Stimulated activated CD8-positive, alpha-beta memory T cell treated with anti-CD3 and anti-CD28 coated beads, Interleukin-12 subunit alpha, Interleukin-12 subunit beta, amount 100 ng/mL, for 1 hour (primary cell): ENCODE measurements around the gene FCSK.
A peak's percentile ranks its signal among the peaks of the same experiment; 100 is the strongest.
"Not testable (repeated sequence)": the region's sequence is repeated elsewhere in the genome, so short reads cannot be mapped to it uniquely, and the experiment has no call there.

Experiments
- DNase-seq: peaks from one replicate; pipeline ENCODE4 v3.0.0-alpha.2; 2020; ENCODE audit warnings: low read depth

Gene FCSK

GRCh38 chr16:70454222-70455034, at the start of gene FCSK:
Gene FCSK (plus strand): TSS chr16:70454595. CDS start chr16:70463191, 8,596 bp downstream.
- peak; percentile 39 for DNase-seq

- not testable (repeated sequence) for DNase-seq
Measured at GRCh38 chr16:70406104-70406503, 48.3 kb upstream of the FCSK start.

- no peak for DNase-seq
Measured at GRCh38 chr16:70407811-70408274, 46.6 kb upstream of the FCSK start.

DNA sequence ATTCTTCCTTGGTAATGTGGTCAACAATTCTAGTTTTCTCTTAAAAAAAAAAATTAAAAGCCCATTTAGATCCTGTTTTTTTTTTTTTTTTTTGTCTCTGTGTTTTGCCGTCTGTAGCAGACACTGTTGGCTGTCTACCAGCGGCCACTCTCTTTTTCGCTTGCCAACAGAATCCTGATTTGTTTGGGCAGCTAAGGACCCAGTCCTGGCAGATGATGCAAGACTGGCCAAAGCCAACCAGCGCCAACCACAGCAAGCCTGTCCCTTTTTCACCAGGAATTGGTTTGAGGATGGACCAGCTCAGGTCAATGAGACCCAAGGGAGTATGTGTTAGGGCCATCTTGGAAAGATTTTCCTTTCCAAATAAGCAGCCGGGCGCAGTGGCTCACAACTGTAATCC, 43.7 kb upstream of the FCSK start:
- no peak for DNase-seq

DNA sequence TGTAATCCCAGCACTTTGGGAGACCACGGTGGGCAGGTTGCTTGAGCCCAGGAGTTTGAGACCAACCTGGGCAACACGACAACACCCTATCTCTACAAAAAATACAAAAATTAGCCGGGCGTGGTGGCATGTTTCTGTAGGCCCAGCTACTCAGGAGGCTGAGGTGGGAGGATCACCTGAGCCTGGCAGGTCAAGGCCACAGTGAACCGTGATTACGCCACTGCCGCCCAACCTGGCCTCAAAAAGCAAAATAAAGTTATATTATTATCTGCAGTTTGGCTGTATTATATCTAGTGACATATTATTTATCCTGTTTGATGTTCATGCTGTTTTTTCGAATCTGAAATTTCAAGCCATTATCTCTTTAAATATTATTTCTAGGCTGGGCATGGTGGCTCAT, 42.0 kb upstream of the FCSK start:
- DNase-seq = no peak

DNA sequence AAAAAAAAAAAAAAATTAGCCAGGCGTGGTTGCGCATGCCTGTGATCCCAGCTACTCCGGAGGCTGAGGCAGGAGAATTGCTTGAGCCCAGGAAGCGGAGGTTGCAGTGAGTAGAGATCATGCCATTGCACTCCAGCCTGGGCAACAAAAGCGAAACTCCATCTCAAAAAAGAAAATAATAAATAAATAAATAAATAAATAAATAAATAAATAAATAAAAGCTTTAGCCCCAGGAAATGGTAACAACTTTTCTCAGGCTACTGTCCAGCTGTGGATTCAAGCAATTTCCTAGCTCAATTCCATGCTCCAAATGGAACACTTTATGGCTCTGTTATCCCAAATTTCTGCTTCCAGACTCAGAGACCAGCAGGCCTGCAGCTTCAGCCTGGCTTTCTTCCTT, 40.8 kb upstream of the FCSK start:
- DNase-seq = not testable (repeated sequence)

GRCh38 chr16:70416748-70417616, 37.4 kb upstream of the FCSK start:
- no peak for DNase-seq

- no peak for DNase-seq
Measured at GRCh38 chr16:70417661-70418060, 36.7 kb upstream of the FCSK start.

GRCh38 chr16:70418274-70418992, 36.0 kb upstream of the FCSK start:
- no peak for DNase-seq

GRCh38 chr16:70418993-70419318, 35.4 kb upstream of the FCSK start:
- DNase-seq = no peak

DNA sequence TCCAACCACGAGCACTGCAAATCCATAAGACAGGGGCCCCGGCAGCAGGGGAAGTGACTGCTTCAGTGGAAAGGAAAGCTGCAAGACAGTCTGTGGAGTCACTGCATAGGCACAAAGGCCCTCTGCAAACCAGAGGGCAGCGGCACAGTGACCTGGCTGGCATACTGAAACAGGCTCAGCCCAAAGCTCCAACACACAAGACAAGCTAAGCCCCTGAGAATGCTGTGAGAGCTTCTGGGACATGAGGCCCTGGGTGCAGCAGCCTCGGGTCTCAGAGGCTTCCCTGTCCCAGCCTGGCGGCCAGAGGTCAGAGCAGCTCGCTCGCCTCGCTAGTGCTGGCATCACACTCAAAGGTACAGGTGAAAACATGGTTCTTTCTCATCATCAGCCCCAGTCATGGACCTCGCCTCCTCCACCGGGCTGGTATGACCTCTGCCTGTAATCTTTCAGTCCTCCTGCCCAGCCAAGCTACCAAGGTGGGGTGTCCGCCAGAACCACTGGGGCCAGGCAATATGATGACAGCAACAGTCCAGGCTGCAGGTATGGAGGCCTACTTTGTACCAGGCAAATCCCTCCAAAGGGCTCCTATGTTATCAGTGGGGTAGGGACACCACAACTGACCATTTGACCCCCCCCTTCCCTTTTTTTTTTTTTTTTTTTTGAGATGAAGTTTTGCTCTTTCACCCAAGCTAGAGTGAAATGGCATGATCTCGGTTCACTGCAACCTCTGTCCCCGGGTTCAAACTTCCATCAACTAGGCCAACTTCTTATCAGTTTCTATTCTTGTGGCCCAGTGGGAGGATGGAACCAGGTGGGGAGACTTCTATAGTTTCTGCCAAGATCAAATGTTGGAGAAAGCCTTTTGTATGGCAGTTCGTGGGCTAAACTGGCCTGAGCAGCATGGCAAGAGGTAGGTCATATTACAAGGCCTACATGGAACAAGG, 34.7 kb upstream of the FCSK start:
- no peak for DNase-seq

DNA sequence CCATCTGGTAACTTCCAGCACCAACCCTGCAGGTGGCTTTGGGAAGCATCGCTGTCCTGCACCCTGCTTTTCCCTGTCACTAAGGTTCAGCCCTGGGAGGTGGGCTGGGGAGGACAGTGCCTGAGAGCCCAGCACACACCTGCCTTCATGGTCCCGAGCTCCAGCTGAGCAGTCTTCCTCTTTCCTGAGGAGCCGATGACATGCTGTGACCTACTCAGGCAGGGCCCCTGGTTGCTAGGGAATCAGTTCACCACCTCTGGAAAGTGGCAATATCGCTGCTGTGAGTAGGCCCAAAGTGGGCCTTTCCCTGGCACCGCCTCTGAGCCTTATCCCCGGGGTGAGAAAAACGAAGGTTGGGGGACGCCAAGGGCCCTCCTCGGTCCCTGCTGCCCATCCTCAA, 33.4 kb upstream of the FCSK start:
- no peak for DNase-seq

DNA sequence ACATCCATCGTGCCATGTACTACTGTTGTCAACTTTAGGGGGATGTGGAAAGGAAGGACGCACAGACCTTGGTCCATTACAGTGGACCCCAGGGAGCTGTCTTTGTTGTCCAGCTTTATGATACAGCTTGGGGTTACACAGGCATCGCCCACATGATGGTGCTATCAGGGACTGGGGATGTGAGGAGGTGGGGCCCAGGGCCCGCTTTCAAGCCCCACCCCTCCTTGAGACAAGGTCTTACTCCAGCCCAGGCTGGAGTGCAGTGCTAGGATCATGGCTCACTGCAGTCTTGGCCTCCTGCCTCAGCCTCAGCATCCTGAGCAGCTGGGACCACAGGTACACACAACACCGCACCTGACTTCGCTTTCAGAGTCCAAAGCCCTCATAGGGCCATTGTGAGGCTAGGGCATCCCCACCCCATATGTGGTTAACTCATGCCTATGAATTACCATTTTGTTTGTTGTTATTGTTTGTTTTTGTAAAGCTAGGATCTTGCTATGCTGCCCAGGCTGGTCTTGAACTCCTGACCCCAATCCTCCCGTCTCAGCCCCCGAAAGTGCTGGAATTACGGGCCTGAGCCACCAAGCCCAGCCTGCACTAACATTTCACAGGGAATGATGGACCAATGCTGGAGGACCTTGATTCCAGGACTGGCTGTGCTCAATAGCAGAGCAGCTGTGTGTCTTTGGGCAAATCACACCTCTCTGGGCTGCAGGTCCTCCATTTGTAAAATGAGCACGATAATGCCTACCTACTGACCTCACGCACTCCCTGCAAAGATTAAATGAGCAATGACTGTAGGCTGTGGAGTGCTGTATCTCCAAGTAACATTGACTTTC, 32.7 kb upstream of the FCSK start:
- DNase-seq = no peak

DNA sequence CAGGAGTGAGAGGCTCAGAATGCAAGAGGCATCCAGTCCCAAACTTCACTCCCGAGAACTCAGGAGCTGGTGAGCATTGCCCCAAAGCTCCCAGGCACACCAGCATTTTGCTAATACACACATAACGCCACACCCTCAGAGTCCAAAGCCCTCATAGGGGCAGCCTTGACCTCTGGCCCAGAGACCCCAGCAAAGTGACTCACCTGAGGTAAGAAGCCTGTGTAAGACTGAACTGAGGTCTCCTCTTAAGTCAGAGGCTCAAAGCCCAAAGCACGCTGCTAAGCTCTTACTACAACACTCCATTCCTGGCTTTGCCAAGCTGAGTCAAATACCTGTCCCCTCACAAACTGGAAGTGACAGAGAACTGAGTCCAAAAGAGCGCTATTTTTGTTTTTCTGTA, 31.9 kb upstream of the FCSK start:
- DNase-seq = no peak

DNA sequence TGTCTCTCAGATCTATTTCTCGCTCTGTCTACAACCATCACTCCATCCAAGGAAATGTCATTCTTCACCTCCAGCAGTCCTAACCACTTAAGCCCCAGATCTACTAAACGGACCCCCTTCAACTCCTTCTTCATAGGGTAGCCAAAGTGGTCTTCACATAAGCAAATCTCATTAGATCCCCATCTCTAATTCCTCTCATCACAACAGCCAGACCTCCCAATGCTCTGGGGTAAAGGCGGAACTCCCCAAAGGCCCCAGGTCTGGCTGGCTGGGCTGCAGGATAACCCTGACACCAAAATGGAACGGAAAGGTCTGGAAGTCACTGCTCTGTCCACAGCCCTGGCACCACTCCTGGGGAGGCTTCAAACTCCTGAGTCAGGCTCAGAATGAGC, 26.6 kb upstream of the FCSK start:
- DNase-seq = no peak

DNA sequence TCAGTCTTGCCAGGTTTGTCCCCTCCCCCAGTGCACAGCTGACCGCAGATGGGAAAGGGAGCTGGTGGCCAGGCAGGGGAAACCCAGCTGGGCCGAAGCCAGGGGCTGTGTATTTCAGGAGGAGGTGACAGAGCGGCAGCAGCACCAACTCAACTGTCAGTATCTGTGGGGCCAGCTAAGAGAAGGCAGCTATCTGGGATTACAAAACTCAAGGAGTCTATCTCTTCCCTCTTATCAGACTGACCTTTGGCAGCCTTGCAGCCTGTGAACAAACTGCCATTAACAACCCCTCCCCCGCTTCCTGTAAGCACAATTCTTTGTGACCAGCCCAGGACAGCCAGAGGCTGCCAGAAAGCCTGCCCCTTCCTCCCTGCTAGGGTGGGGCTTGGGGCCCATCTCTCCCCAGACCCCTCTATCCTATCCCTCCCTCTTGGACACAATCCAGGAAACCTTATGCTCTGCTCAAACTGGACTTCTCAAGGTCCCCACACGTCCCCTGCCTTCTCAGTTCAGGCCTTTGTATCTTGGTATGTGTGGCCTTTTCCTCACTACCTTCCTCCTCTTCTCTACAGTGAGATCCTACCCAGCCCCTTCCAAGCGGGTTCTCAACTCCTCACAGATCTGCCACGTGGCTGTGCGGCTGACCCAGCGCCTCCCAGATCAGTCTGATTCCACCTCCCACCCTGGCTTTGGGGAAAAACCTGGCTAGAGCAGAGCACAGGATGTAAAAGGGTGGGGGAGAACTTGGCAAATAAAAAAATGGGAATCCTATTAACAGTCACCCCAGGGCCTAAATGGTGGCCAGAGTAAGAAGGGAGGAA, 26.0 kb upstream of the FCSK start:
- no peak for DNase-seq

- no peak for DNase-seq
Measured at GRCh38 chr16:70429888-70430666, 24.3 kb upstream of the FCSK start.

DNA sequence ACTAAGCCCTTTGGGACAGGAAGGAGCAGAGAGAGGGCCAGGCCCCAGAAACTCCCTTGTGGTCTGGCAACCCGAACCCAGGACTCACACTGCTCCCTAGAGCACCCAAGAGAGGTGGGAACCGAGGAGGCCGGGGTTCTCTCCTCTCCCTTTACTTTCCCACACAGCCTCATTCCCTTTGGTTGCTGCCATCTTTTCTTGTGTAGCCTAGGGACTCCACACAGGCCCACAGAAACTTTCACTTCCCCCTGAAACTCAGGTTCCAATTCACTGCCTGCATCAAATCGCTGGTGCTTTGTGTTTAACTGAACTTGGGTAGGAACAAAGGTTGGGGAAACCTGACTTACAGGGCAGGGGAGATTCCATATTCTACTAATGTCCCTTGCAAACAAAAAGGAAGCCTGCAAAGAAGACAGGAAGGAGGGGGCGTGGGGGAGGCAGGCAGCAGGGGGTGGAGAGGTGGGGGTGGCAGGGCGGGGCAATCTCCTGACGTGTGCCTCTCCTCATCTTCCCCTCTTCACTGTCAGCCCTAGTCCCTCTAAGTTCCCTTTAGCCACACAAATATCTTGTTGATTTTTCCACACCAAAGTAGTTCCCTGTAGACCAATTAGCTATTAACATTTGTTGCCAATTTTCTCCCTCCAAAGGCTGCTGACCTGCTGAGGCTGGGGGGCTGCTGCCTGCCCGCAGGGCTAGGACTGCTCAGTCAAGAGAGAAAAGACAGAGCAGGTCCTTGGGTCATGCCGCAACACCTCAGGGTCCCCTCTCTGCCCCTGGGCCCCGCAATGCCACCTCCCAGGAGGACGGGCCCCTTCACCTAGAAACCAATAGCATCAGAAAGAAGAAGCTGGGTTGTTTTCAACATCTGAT, 23.5 kb upstream of the FCSK start:
- DNase-seq = no peak
